ENCODE measurements around the gene CLASP1. TPM values are rescaled to one million over a fixed set of nuclear protein-coding genes. Genes with fewer than 3 reads are reported as not detected.

CLASP1 gene
- total and polyA plus RNA-seq, 9 donors, result 40.3 to 67.9 (median 51.7) TPM

GRCh38 chr2:121532894-121533293 is 116.4 kb downstream of the CLASP1 start:
- Histone ChIP-seq H3K4me1 (ENCODE audit: control insufficient read depth, insufficient read depth, low read length) (peaks cover 22% of the 10 kb centered on the region), H3K9me3 (replicated peaks; ENCODE audit: control insufficient read depth, low read depth, low read length) (no peaks in the 10 kb centered on the region), H3K36me3 (ENCODE audit: control insufficient read depth, insufficient read depth, low read length) (peaks cover 4% of the 10 kb centered on the region), H3K27me3 (ENCODE audit: control insufficient read depth, insufficient read depth, low read length) (no peaks in the 10 kb centered on the region), H3K27ac (ENCODE audit: low read length) (peak overlapping the region; percentile 43), H3K4me3 (ENCODE audit: low read length) (no peak overlapping the region)
- DNase-seq, result no peak
- WGBS (ENCODE audit: insufficient coverage), result 50% methylated on average over 2 of the region's 6 CpGs

DNA sequence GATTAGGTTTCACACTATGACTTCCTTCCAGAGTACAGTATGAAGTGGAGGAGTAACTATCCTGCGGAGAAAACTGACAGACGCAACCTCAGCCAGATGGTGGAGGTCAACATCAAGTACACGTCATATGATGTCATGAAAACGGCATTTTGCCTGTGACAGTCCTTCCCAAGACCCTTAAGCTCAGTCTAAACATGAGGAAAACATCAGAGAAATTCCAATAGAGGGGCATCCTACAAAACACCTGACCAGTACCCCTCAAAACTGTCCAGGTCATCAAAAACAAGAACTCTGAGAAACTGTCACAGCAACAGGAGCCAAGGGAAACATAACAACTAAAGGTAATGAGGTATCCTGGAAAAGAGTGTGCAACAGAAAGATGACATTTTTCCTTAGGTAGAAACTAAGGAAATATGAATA is 116.9 kb downstream of the CLASP1 start:
- DNase-seq, result peak; percentile 56
- Histone ChIP-seq H3K4me1 (ENCODE audit: control insufficient read depth, insufficient read depth, low read length) (peaks cover 27% of the 10 kb centered on the region), H3K27me3 (ENCODE audit: control insufficient read depth, insufficient read depth, low read length) (no peaks in the 10 kb centered on the region), H3K9me3 (replicated peaks; ENCODE audit: control insufficient read depth, low read depth, low read length) (no peaks in the 10 kb centered on the region), H3K36me3 (ENCODE audit: control insufficient read depth, insufficient read depth, low read length) (peaks cover 9% of the 10 kb centered on the region), H3K27ac (ENCODE audit: low read length) (peak overlapping the region; percentile 98), H3K4me3 (ENCODE audit: low read length) (no peak overlapping the region)
- 49% methylated on average over 3 of the region's 4 CpGs for WGBS (ENCODE audit: insufficient coverage)

DNA sequence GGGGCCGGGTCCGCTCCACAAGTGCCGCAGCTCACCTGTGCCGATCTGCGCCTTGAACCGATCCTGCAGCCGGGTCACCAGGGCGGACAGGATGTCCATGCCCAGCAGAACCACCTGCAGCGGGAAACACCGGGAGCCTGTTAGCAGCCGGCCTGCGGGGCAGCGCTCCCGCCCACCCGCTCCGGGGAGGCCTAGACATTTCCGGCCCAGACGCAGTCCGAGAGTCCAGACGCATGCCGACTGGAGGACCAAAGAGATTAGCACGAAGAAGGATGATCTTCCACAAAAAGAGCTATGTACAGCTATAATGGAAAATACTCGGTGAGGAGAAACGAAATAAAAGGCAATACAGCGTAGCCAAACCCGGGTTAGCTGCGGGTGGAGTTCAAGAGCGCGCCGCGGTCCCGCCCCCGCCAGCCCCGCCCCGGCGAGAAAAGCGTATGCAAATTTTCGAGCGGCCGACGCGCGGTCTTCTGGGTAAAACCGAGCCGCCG is 119.0 kb downstream of the CLASP1 start:
- Histone ChIP-seq H3K36me3 (ENCODE audit: control insufficient read depth, insufficient read depth, low read length) (peaks cover 21% of the 10 kb centered on the region), H3K9me3 (replicated peaks; ENCODE audit: control insufficient read depth, low read depth, low read length) (no peaks in the 10 kb centered on the region), H3K4me3 (ENCODE audit: low read length) (peak overlapping the region; percentile 83), H3K27ac (ENCODE audit: low read length) (peak overlapping the region; percentile 98), H3K27me3 (ENCODE audit: control insufficient read depth, insufficient read depth, low read length) (no peaks in the 10 kb centered on the region), H3K4me1 (ENCODE audit: control insufficient read depth, insufficient read depth, low read length) (peaks cover 29% of the 10 kb centered on the region)
- peak; percentile 91 for DNase-seq
- WGBS (ENCODE audit: insufficient coverage), result under 1% methylated on average over 39 of the region's 46 CpGs

DNA sequence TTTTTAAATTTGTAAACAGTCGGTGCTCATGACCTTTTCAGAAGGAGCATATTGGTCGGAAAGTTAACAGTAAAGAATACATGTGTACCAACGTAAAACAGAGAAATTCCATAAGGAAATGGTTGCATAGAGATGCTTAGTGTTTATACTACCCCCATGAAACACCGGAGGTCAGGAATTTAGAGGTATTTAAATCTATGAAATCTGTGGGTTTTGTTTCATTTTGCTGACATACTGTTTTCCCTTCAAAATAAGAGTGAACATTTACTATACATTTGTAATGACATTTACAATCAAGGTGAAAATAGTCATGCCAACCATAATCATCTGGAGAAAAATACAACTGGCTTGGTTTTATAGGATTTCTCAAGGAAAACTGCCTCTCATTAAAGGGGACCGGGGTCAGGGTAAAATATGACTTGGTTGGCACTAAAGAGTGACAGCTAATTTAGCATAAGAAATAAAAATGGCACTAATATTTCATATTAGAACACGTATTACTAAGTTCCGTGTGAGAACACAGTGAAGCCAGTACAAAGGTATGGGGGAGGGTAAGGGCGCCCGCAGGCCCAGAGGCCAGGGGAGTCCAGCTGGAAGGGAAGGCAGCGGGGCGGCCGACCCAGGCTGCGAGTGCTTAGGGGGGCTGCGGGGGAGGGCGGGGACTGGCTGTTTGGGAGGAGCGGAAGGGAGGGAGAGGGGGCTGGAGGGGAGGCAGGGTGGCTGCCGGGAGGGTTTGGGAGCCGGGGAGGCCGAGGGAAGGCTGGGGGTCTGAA is 119.6 kb downstream of the CLASP1 start:
- WGBS (ENCODE audit: insufficient coverage), result 3% methylated on average over 12 of the region's 19 CpGs
- peaks cover 25% of the 10 kb centered on the region for H3K36me3 ChIP-seq (ENCODE audit: control insufficient read depth, insufficient read depth, low read length)
- peak overlapping the region; percentile 98 for H3K27ac ChIP-seq (ENCODE audit: low read length)
- peak overlapping the region; percentile 83 for H3K4me3 ChIP-seq (ENCODE audit: low read length)
- no peaks in the 10 kb centered on the region for H3K9me3 ChIP-seq (replicated peaks; ENCODE audit: control insufficient read depth, low read depth, low read length)
- peaks cover 29% of the 10 kb centered on the region for H3K4me1 ChIP-seq (ENCODE audit: control insufficient read depth, insufficient read depth, low read length)
- DNase-seq, result peak; percentile 93
- no peaks in the 10 kb centered on the region for H3K27me3 ChIP-seq (ENCODE audit: control insufficient read depth, insufficient read depth, low read length)

- peaks cover 39% of the 10 kb centered on the region for H3K36me3 ChIP-seq (ENCODE audit: control insufficient read depth, insufficient read depth, low read length)
- no peaks in the 10 kb centered on the region for H3K27me3 ChIP-seq (ENCODE audit: control insufficient read depth, insufficient read depth, low read length)
- H3K9me3 ChIP-seq (replicated peaks; ENCODE audit: control insufficient read depth, low read depth, low read length), result no peaks in the 10 kb centered on the region
- peaks cover 15% of the 10 kb centered on the region for H3K4me1 ChIP-seq (ENCODE audit: control insufficient read depth, insufficient read depth, low read length)
- no peak overlapping the region for H3K4me3 ChIP-seq (ENCODE audit: low read length)
- DNase-seq, result peak; percentile 71
- no CpG with 5 or more reads among the region's 3 CpGs for WGBS (ENCODE audit: insufficient coverage)
- H3K27ac ChIP-seq (ENCODE audit: low read length), result peak overlapping the region; percentile 2
Measured at GRCh38 chr2:121527009-121527682, 122.1 kb downstream of the CLASP1 start.

- 77% methylated on average over 3 of the region's 9 CpGs for WGBS (ENCODE audit: insufficient coverage)
- Histone ChIP-seq H3K36me3 (ENCODE audit: control insufficient read depth, insufficient read depth, low read length) (peaks cover 57% of the 10 kb centered on the region), H3K4me1 (ENCODE audit: control insufficient read depth, insufficient read depth, low read length) (peaks cover 24% of the 10 kb centered on the region), H3K4me3 (ENCODE audit: low read length) (no peak overlapping the region), H3K27me3 (ENCODE audit: control insufficient read depth, insufficient read depth, low read length) (no peaks in the 10 kb centered on the region), H3K9me3 (replicated peaks; ENCODE audit: control insufficient read depth, low read depth, low read length) (no peaks in the 10 kb centered on the region), H3K27ac (ENCODE audit: low read length) (no peak overlapping the region)
- no peak for DNase-seq
Measured at GRCh38 chr2:121524685-121525425, 124.4 kb downstream of the CLASP1 start.

DNA sequence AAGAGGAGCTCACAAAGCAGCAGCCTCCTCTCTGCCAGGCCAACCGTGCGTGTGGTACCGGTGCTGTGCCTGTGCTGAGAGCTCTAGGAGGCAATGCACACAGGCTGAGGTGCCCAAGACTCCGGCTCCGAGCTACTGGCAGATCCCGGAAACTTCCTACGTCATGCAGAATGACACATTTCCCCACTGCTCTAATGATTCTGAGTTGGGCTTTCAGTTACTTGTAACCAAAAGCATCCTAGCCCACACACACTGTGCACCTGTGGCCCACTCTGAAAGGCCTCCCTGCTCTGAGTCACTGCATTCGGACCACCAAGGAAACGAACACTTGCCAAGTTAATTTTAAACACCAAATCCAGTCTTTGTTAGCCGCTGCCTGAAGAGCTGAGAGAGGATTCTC is 127.9 kb downstream of the CLASP1 start:
- peak; percentile 74 for DNase-seq
- 61% methylated on average over 4 of the region's 10 CpGs for WGBS (ENCODE audit: insufficient coverage)

GRCh38 chr2:121520641-121520994 is 128.6 kb downstream of the CLASP1 start:
- 60% methylated on average over 2 of the region's 3 CpGs for WGBS (ENCODE audit: insufficient coverage)
- Histone ChIP-seq H3K4me3 (ENCODE audit: low read length) (no peak overlapping the region), H3K36me3 (ENCODE audit: control insufficient read depth, insufficient read depth, low read length) (peaks cover 67% of the 10 kb centered on the region), H3K9me3 (replicated peaks; ENCODE audit: control insufficient read depth, low read depth, low read length) (no peaks in the 10 kb centered on the region), H3K4me1 (ENCODE audit: control insufficient read depth, insufficient read depth, low read length) (peaks cover 13% of the 10 kb centered on the region), H3K27ac (ENCODE audit: low read length) (no peak overlapping the region), H3K27me3 (ENCODE audit: control insufficient read depth, insufficient read depth, low read length) (no peaks in the 10 kb centered on the region)
- no peak for DNase-seq

More for the DNA sequence above, 127.9 kb downstream of the CLASP1 start:
- Histone ChIP-seq H3K36me3 (ENCODE audit: control insufficient read depth, insufficient read depth, low read length) (peaks cover 68% of the 10 kb centered on the region), H3K27ac (ENCODE audit: low read length) (peak overlapping the region; percentile 20), H3K4me1 (ENCODE audit: control insufficient read depth, insufficient read depth, low read length) (peaks cover 13% of the 10 kb centered on the region), H3K4me3 (ENCODE audit: low read length) (no peak overlapping the region), H3K9me3 (replicated peaks; ENCODE audit: control insufficient read depth, low read depth, low read length) (no peaks in the 10 kb centered on the region), H3K27me3 (ENCODE audit: control insufficient read depth, insufficient read depth, low read length) (no peaks in the 10 kb centered on the region)

DNA sequence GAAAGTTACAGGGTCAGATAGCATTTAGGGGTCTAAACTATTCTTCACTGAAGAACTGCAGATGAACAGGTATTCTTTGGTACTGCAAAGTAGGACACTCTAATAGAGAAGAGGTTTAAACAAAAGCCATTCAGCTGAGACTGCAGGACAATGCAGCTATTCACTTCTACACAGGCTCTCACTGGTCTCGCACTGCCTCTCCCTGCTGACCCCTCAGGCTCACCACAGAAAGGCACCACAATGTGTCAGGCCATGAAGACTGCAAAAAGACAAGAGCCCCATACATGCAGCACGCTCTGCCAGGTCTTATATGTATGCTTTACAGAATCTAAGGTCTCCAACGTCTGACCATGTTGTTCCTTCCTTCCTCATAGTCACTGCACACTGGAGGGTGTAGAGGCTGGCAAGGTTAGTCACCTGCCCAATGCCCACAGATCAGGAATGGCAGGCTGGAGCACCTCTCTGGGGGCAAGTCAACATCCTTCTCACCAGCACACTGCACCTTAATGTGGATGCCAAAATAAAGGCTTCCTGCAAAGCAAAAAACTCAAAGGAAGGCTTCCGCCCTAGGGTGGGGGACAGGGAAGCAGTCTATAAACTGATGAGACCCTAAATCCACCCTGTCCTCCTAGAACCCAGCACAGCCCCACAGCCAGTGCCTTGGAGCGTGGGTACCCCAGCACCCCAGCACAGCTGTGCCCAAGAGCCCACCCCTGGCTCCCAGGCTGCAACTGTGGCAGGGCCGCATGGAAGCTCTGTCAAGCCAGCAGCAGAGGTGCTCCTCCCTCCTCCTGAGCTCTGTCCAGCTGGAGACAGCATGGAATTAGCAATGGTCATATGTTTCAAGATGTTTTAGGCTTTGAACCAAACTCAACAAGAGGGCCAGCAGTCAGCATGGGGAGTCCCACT is 129.3 kb downstream of the CLASP1 start:
- Histone ChIP-seq H3K9me3 (replicated peaks; ENCODE audit: control insufficient read depth, low read depth, low read length) (no peaks in the 10 kb centered on the region), H3K27ac (ENCODE audit: low read length) (no peak overlapping the region), H3K4me1 (ENCODE audit: control insufficient read depth, insufficient read depth, low read length) (peaks cover 13% of the 10 kb centered on the region), H3K4me3 (ENCODE audit: low read length) (no peak overlapping the region), H3K36me3 (ENCODE audit: control insufficient read depth, insufficient read depth, low read length) (peaks cover 64% of the 10 kb centered on the region), H3K27me3 (ENCODE audit: control insufficient read depth, insufficient read depth, low read length) (no peaks in the 10 kb centered on the region)
- WGBS (ENCODE audit: insufficient coverage), result no CpG with 5 or more reads among the region's 6 CpGs
- peak; percentile 41 for DNase-seq

Data from muscle of leg (tissue), 11 donors.